HCT116 (cell line): ENCODE measurements around the gene BRD4. TPM values are rescaled to one million over a fixed set of nuclear protein-coding genes. Genes with fewer than 3 reads are reported as not detected.

Experiments used
- ATAC-seq: fragments of 200-7000 bp; cut with Tn5 transposase; 2 replicates; pipeline ENCODE4 v1.9.1; 2020; ENCODE audit warnings: mild to moderate bottlenecking, moderate library complexity
- BruUV-seq: library from RNA; stranded (reverse); fragments of 400-500 nt; replicated peaks from 2 replicates; lab custom pipeline; 2021; lab: Mats Ljungman, UMichigan
- CTCF ChIA-PET: fragments of 300-600 bp; sonication (Branson Sonifier 250); formaldehyde crosslinking; loops from one replicate; lab custom pipeline; 2021; ENCODE audit warnings: antibody characterized with exemption; lab: Charles Lee
- POLR2A ChIA-PET: fragments of 300-600, 350-600 bp; sonication (Branson Sonifier 250); formaldehyde crosslinking; loops from one replicate; lab custom pipeline; 2021; ENCODE audit warnings: antibody characterized with exemption; lab: Charles Lee
- RAD21 ChIA-PET, 2 experiments: fragments of 300-600 bp; sonication (Branson Sonifier 250); formaldehyde crosslinking; loops; one replicate each; lab custom pipeline; 2023; ENCODE audit warnings: low total read pairs in 2 of 2; ENCODE audit not compliant: uncharacterized antibody in 2 of 2, unreplicated experiment in 2 of 2, low non-redundant PET in 1 of 2; lab: Charles Lee
- DNase-seq: peaks from one replicate; pipeline ENCODE4 v3.0.0-alpha.2; 2010; ENCODE audit warnings: low read depth, low spot score
- H2AFZ ChIP-seq: fragments of 200-600 bp; shearing (Covaris generic), sonication (generic); 2 replicates; pipeline ENCODE4 v1.6.1; 2017; ENCODE audit warnings: low read depth, mixed run types, mixed read lengths, antibody characterized with exemption, low read length; ENCODE audit not compliant: poor library complexity, severe bottlenecking
- H3K27ac ChIP-seq: 2 replicates; pipeline ENCODE4 v1.5.1; 2012; ENCODE audit warnings: low read depth, low read length
- H3K27me3 ChIP-seq: fragments of 200-600 bp; sonication (generic); 2 replicates; pipeline ENCODE4 v1.6.1; 2016; ENCODE audit warnings: mixed run types, low read length, mixed read lengths; ENCODE audit not compliant: insufficient read depth
- H3K36me3 ChIP-seq, 2 experiments: fragments of 200-500 bp in 1 of 2; fragments of 200-600 bp in 1 of 2; sonication (Bioruptor generic) in 1 of 2; sonication (generic) in 1 of 2; 2 replicates each; pipeline versions ENCODE4 v1.5.1 to v1.6.1; 2014 to 2016; ENCODE audit warnings: low read length in 2 of 2, inconsistent platforms in 1 of 2, mixed read lengths in 1 of 2, mixed run types in 1 of 2; ENCODE audit not compliant: insufficient read depth in 2 of 2, control insufficient read depth in 1 of 2
- H3K4me1 ChIP-seq, 2 experiments: fragments of 200-600 bp in 1 of 2; sonication (generic) in 1 of 2; 2 replicates each; pipeline versions ENCODE4 v1.5.1 to v1.6.1; 2012 to 2017; ENCODE audit warnings: low read length in 2 of 2, inconsistent platforms in 1 of 2, mild to moderate bottlenecking in 1 of 2, mixed read lengths in 1 of 2, mixed run types in 1 of 2, moderate library complexity in 1 of 2; ENCODE audit not compliant: insufficient read depth in 2 of 2, control insufficient read depth in 1 of 2
- H3K4me2 ChIP-seq: fragments of 200-600 bp; sonication (generic); 2 replicates; pipeline ENCODE4 v1.6.1; 2017; ENCODE audit warnings: mixed run types, low read length, mixed read lengths
- H3K4me3 ChIP-seq, 2 experiments: fragments of 200-600 bp in 1 of 2; sonication (generic) in 1 of 2; replicated peaks in 1 of 2; 2 replicates each; pipeline ENCODE4 v1.5.1; 2011 to 2016; ENCODE audit warnings: low read length in 2 of 2, control low read depth in 1 of 2, low read depth in 1 of 2, mild to moderate bottlenecking in 1 of 2, mixed read lengths in 1 of 2, mixed run types in 1 of 2
- H3K79me2 ChIP-seq: fragments of 200-600 bp; sonication (generic); 2 replicates; pipeline ENCODE4 v1.6.1; 2017; ENCODE audit warnings: mild to moderate bottlenecking, mixed run types, low read length, moderate library complexity, mixed read lengths; ENCODE audit not compliant: insufficient read depth
- H3K9ac ChIP-seq: fragments of 200-600 bp; sonication (generic); 2 replicates; pipeline ENCODE4 v1.6.1; 2016; ENCODE audit warnings: low read length, mixed read lengths
- H3K9me2 ChIP-seq: fragments of 200-600 bp; sonication (generic), shearing (Covaris generic); 2 replicates; pipeline ENCODE4 v1.6.1; 2017; ENCODE audit warnings: mixed run types, mild to moderate bottlenecking, moderate library complexity; ENCODE audit not compliant: insufficient read depth
- H3K9me3 ChIP-seq, 2 experiments: fragments of 200-500 bp in 1 of 2; fragments of 200-600 bp in 1 of 2; sonication (Bioruptor generic) in 1 of 2; sonication (generic) in 1 of 2; 2 replicates each; pipeline ENCODE4 v1.6.1; 2014 to 2017; ENCODE audit warnings: low read length in 2 of 2, mixed read lengths in 2 of 2, inconsistent platforms in 1 of 2, low read depth in 1 of 2, mild to moderate bottlenecking in 1 of 2, mixed run types in 1 of 2, moderate library complexity in 1 of 2; ENCODE audit not compliant: control insufficient read depth in 1 of 2, insufficient read depth in 1 of 2
- H4K20me1 ChIP-seq: fragments of 200-600 bp; sonication (generic), shearing (Covaris generic); 2 replicates; pipeline ENCODE4 v1.6.1; 2017; ENCODE audit warnings: mixed run types, mild to moderate bottlenecking, moderate library complexity; ENCODE audit not compliant: insufficient read depth
- CBX3 ChIP-seq: IDR thresholded peaks from 2 replicates; pipeline ENCODE4 v1.6.1; 2012; ENCODE audit warnings: low read depth
- CTCF ChIP-seq, 3 experiments: fragments of 200-600 bp in 1 of 3; sonication (generic) in 1 of 3; IDR thresholded peaks in 2 of 3; conservative IDR thresholded peaks in 1 of 3; 2 replicates each; pipeline ENCODE4 v1.5.1; 2012 to 2017; ENCODE audit warnings: low read depth in 2 of 3, low read length in 2 of 3, antibody characterized with exemption in 1 of 3, borderline replicate concordance in 1 of 3, control low read depth in 1 of 3, mild to moderate bottlenecking in 1 of 3, mixed read lengths in 1 of 3, mixed run types in 1 of 3, moderate library complexity in 1 of 3; ENCODE audit not compliant: insufficient read depth in 1 of 3
- EGR1 ChIP-seq: IDR thresholded peaks from 2 replicates; pipeline ENCODE4 v1.6.1; 2012; ENCODE audit warnings: low read depth
- ELF1 ChIP-seq: IDR thresholded peaks from 2 replicates; pipeline ENCODE4 v1.6.1; 2012; ENCODE audit warnings: low read depth, borderline replicate concordance
- EZH2 ChIP-seq: fragments of 200-600 bp; sonication (generic); IDR thresholded peaks from 2 replicates; pipeline ENCODE4 v1.6.1; 2017; ENCODE audit warnings: antibody characterized with exemption, mixed run types
- POLR2A ChIP-seq: IDR thresholded peaks from 2 replicates; pipeline ENCODE4 v1.7.0; 2011; ENCODE audit warnings: borderline replicate concordance; ENCODE audit not compliant: insufficient read depth, insufficient read length; ENCODE audit errors: extremely low read depth
- POLR2AphosphoS5 ChIP-seq: IDR thresholded peaks from 2 replicates; pipeline ENCODE4 v1.6.1; 2011; ENCODE audit warnings: mild to moderate bottlenecking, low read depth, low read length, moderate library complexity
- SIN3A ChIP-seq: IDR thresholded peaks from 2 replicates; pipeline ENCODE4 v1.6.1; 2012; ENCODE audit warnings: low read depth
- TCF7L2 ChIP-seq: IDR thresholded peaks from 2 replicates; pipeline ENCODE4 v1.7.0; 2011; ENCODE audit warnings: borderline replicate concordance, inconsistent platforms; ENCODE audit not compliant: insufficient read depth, insufficient read length; ENCODE audit errors: extremely low read depth
- YY1 ChIP-seq: IDR thresholded peaks from 2 replicates; pipeline ENCODE4 v1.6.1; 2011; ENCODE audit warnings: low read length, low read depth, moderate library complexity, mild to moderate bottlenecking; ENCODE audit not compliant: insufficient replicate concordance; ENCODE audit errors: extremely low read depth
- ZFX ChIP-seq: fragments of 450-650 bp; IDR thresholded peaks from 2 replicates; pipeline ENCODE4 v1.6.1; 2017
- ZNF274 ChIP-seq: fragments of 200-500 bp; sonication (Bioruptor generic); IDR thresholded peaks from 2 replicates; pipeline ENCODE4 v1.6.1; 2014; ENCODE audit warnings: mild to moderate bottlenecking, low read depth, low read length, inconsistent platforms
- intact Hi-C: fragments of 100-400 bp; cut with micrococcal nuclease; formaldehyde crosslinking; loops from 2 replicates; pipeline ENCODE4 v1.10.0; 2022
- total RNA-seq: library from RNA; stranded (reverse); gene quantifications from one replicate; pipeline ENCODE4 v1.2.1, GENCODE V29; 2021; ENCODE audit not compliant: unreplicated experiment
- TF ChIP-seq, protein P1 (sequence below): IDR thresholded peaks from 2 replicates; pipeline ENCODE4 v1.6.1; 2012
- TF ChIP-seq, protein P2 (sequence below): IDR thresholded peaks from 2 replicates; pipeline ENCODE4 v1.6.1; 2012
- TF ChIP-seq, protein P3 (sequence below): IDR thresholded peaks from 2 replicates; pipeline ENCODE4 v1.6.1; 2012; ENCODE audit warnings: low read depth

Gene BRD4
- total RNA-seq, 1 experiment from 2014 or later: 52.9 TPM

DNA sequence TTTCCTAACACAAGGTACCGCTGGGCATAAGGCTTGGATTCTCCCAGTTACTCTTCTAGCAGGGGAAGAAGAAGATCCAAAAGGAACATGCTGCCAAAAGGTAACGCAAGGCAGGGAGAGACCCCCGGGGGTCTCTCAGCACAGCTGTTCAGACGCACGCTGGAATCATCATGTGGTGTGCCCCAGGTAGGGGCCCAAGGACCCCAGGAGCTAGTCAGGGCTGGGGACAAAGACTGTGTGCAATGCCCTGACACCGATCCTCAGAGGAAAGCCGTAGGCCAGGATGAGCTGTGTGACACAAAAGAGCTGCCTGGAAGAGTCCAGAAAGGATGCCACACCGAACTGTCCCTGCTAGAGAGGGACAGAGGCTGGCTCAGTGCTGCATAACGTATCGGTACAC is 77.8 kb downstream of the BRD4 start (continued):
- TF ChIP-seq CTCF (IDR thresholded peaks at IDR 0.05 in 2 of 3, conservative IDR thresholded peaks at IDR 0.05 in 1 of 3; ENCODE audit: borderline replicate concordance in 1 of 3, insufficient read depth in 1 of 3, low read depth in 2 of 3, low read length in 2 of 3) (no peak), POLR2A (no peak), TCF7L2 (no peak), CBX3 (no peak), ZFX (no peak), ZNF274 (no peak), EGR1 (no peak)
- TF ChIP-seq, all 23 proteins: peak for 0

DNA sequence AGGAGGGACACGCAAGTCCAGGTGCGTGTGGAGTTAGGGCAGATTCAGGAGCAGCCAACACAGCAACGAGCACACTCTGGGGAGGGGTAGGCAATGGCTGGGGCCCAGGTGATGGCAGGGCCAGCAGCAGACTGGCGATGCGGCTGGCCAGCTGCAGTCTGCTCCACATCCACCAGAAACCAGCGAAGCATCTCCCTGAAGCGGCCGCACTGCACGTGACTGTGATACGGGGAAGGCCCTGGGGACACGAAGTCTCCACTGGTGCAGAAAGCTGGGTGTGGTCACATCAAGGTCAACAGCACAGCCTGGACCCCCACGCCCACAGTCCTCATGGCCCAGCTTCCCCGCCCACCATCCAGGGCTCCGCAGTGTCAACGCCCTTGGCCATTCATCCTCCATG is 78.8 kb downstream of the BRD4 start:
- no peak for TF ChIP-seq CBX3
- TF ChIP-seq, protein P1, sequence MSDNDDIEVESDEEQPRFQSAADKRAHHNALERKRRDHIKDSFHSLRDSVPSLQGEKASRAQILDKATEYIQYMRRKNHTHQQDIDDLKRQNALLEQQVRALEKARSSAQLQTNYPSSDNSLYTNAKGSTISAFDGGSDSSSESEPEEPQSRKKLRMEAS: no peak
- no peak for TF ChIP-seq EZH2
- TF ChIP-seq, protein P2, sequence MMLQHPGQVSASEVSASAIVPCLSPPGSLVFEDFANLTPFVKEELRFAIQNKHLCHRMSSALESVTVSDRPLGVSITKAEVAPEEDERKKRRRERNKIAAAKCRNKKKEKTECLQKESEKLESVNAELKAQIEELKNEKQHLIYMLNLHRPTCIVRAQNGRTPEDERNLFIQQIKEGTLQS: no peak
- TF ChIP-seq POLR2AphosphoS5: no peak
- no peak for TF ChIP-seq ELF1
- TF ChIP-seq, protein P3, sequence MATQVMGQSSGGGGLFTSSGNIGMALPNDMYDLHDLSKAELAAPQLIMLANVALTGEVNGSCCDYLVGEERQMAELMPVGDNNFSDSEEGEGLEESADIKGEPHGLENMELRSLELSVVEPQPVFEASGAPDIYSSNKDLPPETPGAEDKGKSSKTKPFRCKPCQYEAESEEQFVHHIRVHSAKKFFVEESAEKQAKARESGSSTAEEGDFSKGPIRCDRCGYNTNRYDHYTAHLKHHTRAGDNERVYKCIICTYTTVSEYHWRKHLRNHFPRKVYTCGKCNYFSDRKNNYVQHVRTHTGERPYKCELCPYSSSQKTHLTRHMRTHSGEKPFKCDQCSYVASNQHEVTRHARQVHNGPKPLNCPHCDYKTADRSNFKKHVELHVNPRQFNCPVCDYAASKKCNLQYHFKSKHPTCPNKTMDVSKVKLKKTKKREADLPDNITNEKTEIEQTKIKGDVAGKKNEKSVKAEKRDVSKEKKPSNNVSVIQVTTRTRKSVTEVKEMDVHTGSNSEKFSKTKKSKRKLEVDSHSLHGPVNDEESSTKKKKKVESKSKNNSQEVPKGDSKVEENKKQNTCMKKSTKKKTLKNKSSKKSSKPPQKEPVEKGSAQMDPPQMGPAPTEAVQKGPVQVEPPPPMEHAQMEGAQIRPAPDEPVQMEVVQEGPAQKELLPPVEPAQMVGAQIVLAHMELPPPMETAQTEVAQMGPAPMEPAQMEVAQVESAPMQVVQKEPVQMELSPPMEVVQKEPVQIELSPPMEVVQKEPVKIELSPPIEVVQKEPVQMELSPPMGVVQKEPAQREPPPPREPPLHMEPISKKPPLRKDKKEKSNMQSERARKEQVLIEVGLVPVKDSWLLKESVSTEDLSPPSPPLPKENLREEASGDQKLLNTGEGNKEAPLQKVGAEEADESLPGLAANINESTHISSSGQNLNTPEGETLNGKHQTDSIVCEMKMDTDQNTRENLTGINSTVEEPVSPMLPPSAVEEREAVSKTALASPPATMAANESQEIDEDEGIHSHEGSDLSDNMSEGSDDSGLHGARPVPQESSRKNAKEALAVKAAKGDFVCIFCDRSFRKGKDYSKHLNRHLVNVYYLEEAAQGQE: no peak
- no peak for TF ChIP-seq POLR2A
- TF ChIP-seq CTCF (IDR thresholded peaks at IDR 0.05 in 2 of 3, conservative IDR thresholded peaks at IDR 0.05 in 1 of 3; ENCODE audit: borderline replicate concordance in 1 of 3, insufficient read depth in 1 of 3, low read depth in 2 of 3, low read length in 2 of 3): no peak
- TF ChIP-seq SIN3A: no peak
- no peak for TF ChIP-seq YY1
- TF ChIP-seq TCF7L2: no peak
- TF ChIP-seq ZFX: no peak
- no peaks in the 10 kb centered on the region for H3K27me3 ChIP-seq
- H3K4me3 ChIP-seq: no peak overlapping the region
- ChIA-PET CTCF (interaction anchor here (1.7 kb wide), 1 partner anchor 152 kb away, joined by 7 read pairs; no protein-coding TSS in a partner anchor), RAD21 (no interaction called here), POLR2A (no interaction called here)
- H3K36me3 ChIP-seq: peaks cover 0 to 2% of the 10 kb centered on the region in 2 experiments; a peak in 3 of 4 replicates
- no peak overlapping the region for H3K9ac ChIP-seq
- H3K9me2 ChIP-seq: no peaks in the 10 kb centered on the region
- no TSS peak for BruUV-seq
- H3K4me1 ChIP-seq: peaks cover 12 to 26% of the 10 kb centered on the region in 2 experiments
- peaks cover 18% of the 10 kb centered on the region; the same call in 1 of the 2 replicates for H3K79me2 ChIP-seq
- H2AFZ ChIP-seq: no peak overlapping the region
- H3K9me3 ChIP-seq: no peaks in the 10 kb centered on the region
- H3K4me2 ChIP-seq: no peak overlapping the region
- intact Hi-C loops: loop anchor here (5.0 kb wide), 1 partner anchor 381 kb away; no protein-coding TSS in a partner anchor
- H4K20me1 ChIP-seq: no peaks in the 10 kb centered on the region
- ATAC-seq (no peak), DNase-seq (no peak)
- H3K27ac ChIP-seq: no peak overlapping the region
